HEK293 (cell line): Measurements from ENCODE around the gene HOTAIR.
A peak's percentile ranks its signal among the peaks of the same experiment; 100 is the strongest.

Experiments
- KLF10 ChIP-seq: fragments of 450-650 bp; IDR thresholded peaks from 2 replicates; pipeline ENCODE4 v1.5.1; 2018; ENCODE audit warnings: missing biosample characterization, mild to moderate bottlenecking, missing genetic modification characterization
- MZF1 ChIP-seq: fragments of 450-650 bp; formaldehyde crosslinking; IDR thresholded peaks from 2 replicates; pipeline ENCODE4 v1.5.1; 2017; ENCODE audit warnings: missing biosample characterization, missing genetic modification characterization, borderline replicate concordance
- OSR2 ChIP-seq: fragments of 450-650 bp; formaldehyde crosslinking; IDR thresholded peaks from 2 replicates; pipeline ENCODE4 v1.5.1; 2016; ENCODE audit warnings: missing biosample characterization, missing genetic modification characterization
- YY2 ChIP-seq: fragments of 450-650 bp; formaldehyde crosslinking; IDR thresholded peaks from 2 replicates; pipeline ENCODE4 v1.5.1; 2016; ENCODE audit warnings: missing biosample characterization, missing genetic modification characterization
- ZFHX2 ChIP-seq: fragments of 450-650 bp; formaldehyde crosslinking; conservative IDR thresholded peaks from 2 replicates; pipeline ENCODE4 v1.5.1; 2016; ENCODE audit warnings: missing biosample characterization, missing genetic modification characterization
- ZFP37 ChIP-seq: fragments of 450-650 bp; formaldehyde crosslinking; IDR thresholded peaks from 2 replicates; pipeline ENCODE4 v1.5.1; 2016; ENCODE audit warnings: missing biosample characterization, missing genetic modification characterization
- ZFP41 ChIP-seq: fragments of 450-650 bp; formaldehyde crosslinking; IDR thresholded peaks from 2 replicates; pipeline ENCODE4 v1.5.1; 2016; ENCODE audit warnings: missing biosample characterization, missing genetic modification characterization, borderline replicate concordance
- ZNF114 ChIP-seq: fragments of 450-650 bp; formaldehyde crosslinking; IDR thresholded peaks from 2 replicates; pipeline ENCODE4 v1.5.0; 2017; ENCODE audit warnings: missing biosample characterization, missing genetic modification characterization
- ZNF248 ChIP-seq: fragments of 450-650 bp; formaldehyde crosslinking; IDR thresholded peaks from 2 replicates; pipeline ENCODE4 v1.5.1; 2017; ENCODE audit warnings: missing biosample characterization, missing genetic modification characterization
- ZNF341 ChIP-seq: fragments of 450-650 bp; formaldehyde crosslinking; IDR thresholded peaks from 2 replicates; pipeline ENCODE4; 2016; ENCODE audit warnings: low read depth, missing biosample characterization, missing genetic modification characterization
- ZNF366 ChIP-seq: fragments of 450-650 bp; formaldehyde crosslinking; conservative IDR thresholded peaks from 2 replicates; pipeline ENCODE4 v1.5.1; 2016; ENCODE audit warnings: missing biosample characterization, missing genetic modification characterization
- ZNF37A ChIP-seq: fragments of 450-650 bp; IDR thresholded peaks from 2 replicates; pipeline ENCODE4 v1.5.1; 2018; ENCODE audit warnings: missing biosample characterization, missing genetic modification characterization
- ZNF433 ChIP-seq: fragments of 450-650 bp; formaldehyde crosslinking; IDR thresholded peaks from 2 replicates; pipeline ENCODE4 v1.5.1; 2016; ENCODE audit warnings: missing biosample characterization, missing genetic modification characterization, low read depth
- ZNF48 ChIP-seq: fragments of 450-650 bp; formaldehyde crosslinking; IDR thresholded peaks from 2 replicates; pipeline ENCODE4 v1.5.1; 2016; ENCODE audit warnings: missing biosample characterization, missing genetic modification characterization
- ZNF501 ChIP-seq: fragments of 450-650 bp; formaldehyde crosslinking; IDR thresholded peaks from 2 replicates; pipeline ENCODE4 v1.5.1; 2016; ENCODE audit warnings: missing biosample characterization, missing genetic modification characterization
- ZNF510 ChIP-seq: fragments of 450-650 bp; formaldehyde crosslinking; IDR thresholded peaks from 2 replicates; pipeline ENCODE4 v1.5.1; 2018; ENCODE audit warnings: mild to moderate bottlenecking, missing genetic modification characterization, missing biosample characterization; ENCODE audit not compliant: insufficient replicate concordance
- ZNF549 ChIP-seq: fragments of 450-650 bp; IDR thresholded peaks from 2 replicates; pipeline ENCODE4 v1.5.1; 2018; ENCODE audit warnings: missing biosample characterization, missing genetic modification characterization, mild to moderate bottlenecking, inconsistent platforms, moderate library complexity
- ZNF621 ChIP-seq: fragments of 450-650 bp; formaldehyde crosslinking; IDR thresholded peaks from 2 replicates; pipeline ENCODE4 v1.5.1; 2017; ENCODE audit warnings: missing biosample characterization, missing genetic modification characterization
- ZNF624 ChIP-seq: fragments of 450-650 bp; formaldehyde crosslinking; IDR thresholded peaks from 2 replicates; pipeline ENCODE4 v1.5.1; 2017; ENCODE audit warnings: missing biosample characterization, missing genetic modification characterization
- ZNF785 ChIP-seq: fragments of 450-650 bp; formaldehyde crosslinking; IDR thresholded peaks from 2 replicates; pipeline ENCODE4 v1.5.1; 2016; ENCODE audit warnings: missing biosample characterization, missing genetic modification characterization
- TF ChIP-seq, protein P1 (sequence below): fragments of 450-650 bp; formaldehyde crosslinking; IDR thresholded peaks from 2 replicates; pipeline ENCODE4 v1.5.1; 2016; ENCODE audit warnings: missing biosample characterization, missing genetic modification characterization
- TF ChIP-seq, protein P2 (sequence below): fragments of 450-650 bp; formaldehyde crosslinking; IDR thresholded peaks from 2 replicates; pipeline ENCODE4; 2016; ENCODE audit warnings: missing biosample characterization, missing genetic modification characterization
- TF ChIP-seq, protein P3 (sequence below): fragments of 450-650 bp; formaldehyde crosslinking; IDR thresholded peaks from 2 replicates; pipeline ENCODE4 v1.5.1; 2016; ENCODE audit warnings: missing biosample characterization, missing genetic modification characterization
- TF ChIP-seq, protein P4 (sequence below): fragments of 450-650 bp; formaldehyde crosslinking; IDR thresholded peaks from 2 replicates; pipeline ENCODE4 v1.5.1; 2016; ENCODE audit warnings: missing biosample characterization, missing genetic modification characterization
- TF ChIP-seq, protein P5 (sequence below): fragments of 450-650 bp; formaldehyde crosslinking; optimal IDR thresholded peaks from 2 replicates; pipeline ENCODE3; 2016; ENCODE audit warnings: missing biosample characterization, mild to moderate bottlenecking, missing genetic modification characterization
- TF ChIP-seq, protein P6 (sequence below): fragments of 450-650 bp; formaldehyde crosslinking; IDR thresholded peaks from 2 replicates; pipeline ENCODE4 v1.5.1; 2016; ENCODE audit warnings: missing biosample characterization, missing genetic modification characterization
- TF ChIP-seq, protein P7 (sequence below): fragments of 450-650 bp; formaldehyde crosslinking; IDR thresholded peaks from 2 replicates; pipeline ENCODE4 v1.5.1; 2016; ENCODE audit warnings: missing biosample characterization, missing genetic modification characterization, low read depth
- TF ChIP-seq, protein P8 (sequence below): fragments of 450-650 bp; formaldehyde crosslinking; IDR thresholded peaks from 2 replicates; pipeline ENCODE4 v1.5.1; 2016; ENCODE audit warnings: missing biosample characterization, missing genetic modification characterization

Gene HOTAIR

DNA sequence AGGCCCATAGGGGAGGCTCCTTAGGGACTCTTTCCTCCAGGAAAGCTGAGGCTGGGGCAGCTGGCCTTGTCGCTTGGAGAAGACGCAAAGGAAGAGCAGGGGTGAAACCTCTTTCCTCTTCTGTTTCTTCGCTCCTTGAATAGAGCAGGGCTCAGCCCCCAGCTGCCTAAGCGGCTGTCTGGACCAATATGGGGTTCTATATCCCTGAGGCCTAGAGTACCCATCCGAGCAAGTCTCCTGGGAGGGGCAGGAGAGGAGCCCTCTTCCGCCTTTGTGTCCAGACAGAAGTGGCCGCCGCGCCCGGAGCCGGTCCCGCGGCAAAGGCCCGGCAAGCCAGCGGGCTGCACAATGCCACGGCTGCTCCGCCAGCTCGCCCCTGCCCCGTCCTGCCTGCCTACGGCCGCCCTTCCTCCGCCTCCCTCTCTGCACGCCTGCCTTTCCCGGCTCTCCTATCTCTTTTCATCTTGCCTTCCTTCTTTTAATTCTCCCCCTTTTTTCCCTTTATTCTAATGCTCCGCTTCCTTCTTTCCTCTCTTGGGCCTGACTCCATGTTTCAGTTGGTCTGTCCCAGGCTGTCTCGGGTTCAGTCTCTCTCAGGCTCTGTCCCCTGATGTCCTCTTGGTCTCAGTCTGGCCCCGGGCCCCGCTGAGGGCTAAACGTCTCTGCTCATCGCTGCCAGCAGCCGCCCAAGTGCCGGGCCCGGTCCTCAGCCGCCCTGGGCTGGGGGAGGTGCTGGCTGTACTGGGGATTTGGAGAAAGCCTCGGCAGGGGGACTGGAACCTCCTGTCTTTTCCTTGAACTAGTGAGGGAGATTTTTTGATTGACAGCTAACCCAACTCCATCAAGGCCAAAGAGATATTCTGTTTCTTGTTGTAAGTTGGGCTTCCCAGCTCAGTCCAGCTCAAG, 22.7 kb upstream of the HOTAIR start (continued):
- TF ChIP-seq, protein P1, sequence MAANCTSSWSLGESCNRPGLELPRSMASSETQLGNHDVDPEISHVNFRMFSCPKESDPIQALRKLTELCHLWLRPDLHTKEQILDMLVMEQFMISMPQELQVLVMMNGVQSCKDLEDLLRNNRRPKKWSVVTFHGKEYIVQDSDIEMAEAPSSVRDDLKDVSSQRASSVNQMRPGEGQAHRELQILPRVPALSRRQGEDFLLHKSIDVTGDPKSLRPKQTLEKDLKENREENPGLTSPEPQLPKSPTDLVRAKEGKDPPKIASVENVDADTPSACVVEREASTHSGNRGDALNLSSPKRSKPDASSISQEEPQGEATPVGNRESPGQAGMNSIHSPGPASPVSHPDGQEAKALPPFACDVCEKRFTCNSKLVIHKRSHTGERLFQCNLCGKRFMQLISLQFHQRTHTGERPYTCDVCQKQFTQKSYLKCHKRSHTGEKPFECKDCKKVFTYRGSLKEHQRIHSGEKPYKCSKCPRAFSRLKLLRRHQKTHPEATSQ: no peak
- TF ChIP-seq, protein P2, sequence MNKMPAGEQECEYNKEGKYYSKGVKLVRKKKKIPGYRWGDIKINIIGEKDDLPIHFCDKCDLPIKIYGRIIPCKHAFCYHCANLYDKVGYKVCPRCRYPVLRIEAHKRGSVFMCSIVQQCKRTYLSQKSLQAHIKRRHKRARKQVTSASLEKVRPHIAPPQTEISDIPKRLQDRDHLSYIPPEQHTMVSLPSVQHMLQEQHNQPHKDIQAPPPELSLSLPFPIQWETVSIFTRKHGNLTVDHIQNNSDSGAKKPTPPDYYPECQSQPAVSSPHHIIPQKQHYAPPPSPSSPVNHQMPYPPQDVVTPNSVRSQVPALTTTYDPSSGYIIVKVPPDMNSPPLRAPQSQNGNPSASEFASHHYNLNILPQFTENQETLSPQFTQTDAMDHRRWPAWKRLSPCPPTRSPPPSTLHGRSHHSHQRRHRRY (tag by site-specific recombination): no peak
- TF ChIP-seq ZNF501 (tag by site-specific recombination) (peak; percentile 46; the same call in 1 of the 2 replicates), ZNF624 (no peak), ZNF248 (tag by site-specific recombination) (no peak), ZFP37 (no peak), MZF1 (tag by site-specific recombination) (peak; percentile 88; the same call in 1 of the 2 replicates), ZFHX2 (no peak), ZNF48 (no peak), ZNF341 (tag by site-specific recombination) (peak; percentile 98), ZNF433 (tag by site-specific recombination) (no peak), ZNF366 (tag by site-specific recombination) (peak; percentile 92), ZNF114 (tag by site-specific recombination) (no peak), YY2 (tag by site-specific recombination) (no peak), ZNF621 (tag by site-specific recombination) (no peak), ZNF37A (tag by site-specific recombination) (no peak), ZNF510 (no peak), ZNF549 (tag by site-specific recombination) (no peak), ZFP41 (tag by site-specific recombination) (no peak), KLF10 (tag by site-specific recombination) (0 out of 2 replicates have a peak, but pooled peaks have one; percentile 17), OSR2 (tag by site-specific recombination) (no peak), ZNF785 (tag by site-specific recombination) (no peak)
- TF ChIP-seq, protein P3, sequence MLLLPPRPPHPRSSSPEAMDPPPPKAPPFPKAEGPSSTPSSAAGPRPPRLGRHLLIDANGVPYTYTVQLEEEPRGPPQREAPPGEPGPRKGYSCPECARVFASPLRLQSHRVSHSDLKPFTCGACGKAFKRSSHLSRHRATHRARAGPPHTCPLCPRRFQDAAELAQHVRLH (tag by site-specific recombination): 0 out of 2 replicates have a peak, but pooled peaks have one; percentile 6
- TF ChIP-seq, protein P4, sequence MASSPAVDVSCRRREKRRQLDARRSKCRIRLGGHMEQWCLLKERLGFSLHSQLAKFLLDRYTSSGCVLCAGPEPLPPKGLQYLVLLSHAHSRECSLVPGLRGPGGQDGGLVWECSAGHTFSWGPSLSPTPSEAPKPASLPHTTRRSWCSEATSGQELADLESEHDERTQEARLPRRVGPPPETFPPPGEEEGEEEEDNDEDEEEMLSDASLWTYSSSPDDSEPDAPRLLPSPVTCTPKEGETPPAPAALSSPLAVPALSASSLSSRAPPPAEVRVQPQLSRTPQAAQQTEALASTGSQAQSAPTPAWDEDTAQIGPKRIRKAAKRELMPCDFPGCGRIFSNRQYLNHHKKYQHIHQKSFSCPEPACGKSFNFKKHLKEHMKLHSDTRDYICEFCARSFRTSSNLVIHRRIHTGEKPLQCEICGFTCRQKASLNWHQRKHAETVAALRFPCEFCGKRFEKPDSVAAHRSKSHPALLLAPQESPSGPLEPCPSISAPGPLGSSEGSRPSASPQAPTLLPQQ (tag by site-specific recombination): no peak
- TF ChIP-seq, protein P5, sequence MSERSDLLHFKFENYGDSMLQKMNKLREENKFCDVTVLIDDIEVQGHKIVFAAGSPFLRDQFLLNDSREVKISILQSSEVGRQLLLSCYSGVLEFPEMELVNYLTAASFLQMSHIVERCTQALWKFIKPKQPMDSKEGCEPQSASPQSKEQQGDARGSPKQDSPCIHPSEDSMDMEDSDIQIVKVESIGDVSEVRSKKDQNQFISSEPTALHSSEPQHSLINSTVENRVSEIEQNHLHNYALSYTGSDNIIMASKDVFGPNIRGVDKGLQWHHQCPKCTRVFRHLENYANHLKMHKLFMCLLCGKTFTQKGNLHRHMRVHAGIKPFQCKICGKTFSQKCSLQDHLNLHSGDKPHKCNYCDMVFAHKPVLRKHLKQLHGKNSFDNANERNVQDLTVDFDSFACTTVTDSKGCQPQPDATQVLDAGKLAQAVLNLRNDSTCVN: peak; percentile 56
- TF ChIP-seq, protein P6, sequence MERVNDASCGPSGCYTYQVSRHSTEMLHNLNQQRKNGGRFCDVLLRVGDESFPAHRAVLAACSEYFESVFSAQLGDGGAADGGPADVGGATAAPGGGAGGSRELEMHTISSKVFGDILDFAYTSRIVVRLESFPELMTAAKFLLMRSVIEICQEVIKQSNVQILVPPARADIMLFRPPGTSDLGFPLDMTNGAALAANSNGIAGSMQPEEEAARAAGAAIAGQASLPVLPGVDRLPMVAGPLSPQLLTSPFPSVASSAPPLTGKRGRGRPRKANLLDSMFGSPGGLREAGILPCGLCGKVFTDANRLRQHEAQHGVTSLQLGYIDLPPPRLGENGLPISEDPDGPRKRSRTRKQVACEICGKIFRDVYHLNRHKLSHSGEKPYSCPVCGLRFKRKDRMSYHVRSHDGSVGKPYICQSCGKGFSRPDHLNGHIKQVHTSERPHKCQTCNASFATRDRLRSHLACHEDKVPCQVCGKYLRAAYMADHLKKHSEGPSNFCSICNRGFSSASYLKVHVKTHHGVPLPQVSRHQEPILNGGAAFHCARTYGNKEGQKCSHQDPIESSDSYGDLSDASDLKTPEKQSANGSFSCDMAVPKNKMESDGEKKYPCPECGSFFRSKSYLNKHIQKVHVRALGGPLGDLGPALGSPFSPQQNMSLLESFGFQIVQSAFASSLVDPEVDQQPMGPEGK (tag by site-specific recombination): no peak; the same call in 1 of the 2 replicates
- TF ChIP-seq, protein P7, sequence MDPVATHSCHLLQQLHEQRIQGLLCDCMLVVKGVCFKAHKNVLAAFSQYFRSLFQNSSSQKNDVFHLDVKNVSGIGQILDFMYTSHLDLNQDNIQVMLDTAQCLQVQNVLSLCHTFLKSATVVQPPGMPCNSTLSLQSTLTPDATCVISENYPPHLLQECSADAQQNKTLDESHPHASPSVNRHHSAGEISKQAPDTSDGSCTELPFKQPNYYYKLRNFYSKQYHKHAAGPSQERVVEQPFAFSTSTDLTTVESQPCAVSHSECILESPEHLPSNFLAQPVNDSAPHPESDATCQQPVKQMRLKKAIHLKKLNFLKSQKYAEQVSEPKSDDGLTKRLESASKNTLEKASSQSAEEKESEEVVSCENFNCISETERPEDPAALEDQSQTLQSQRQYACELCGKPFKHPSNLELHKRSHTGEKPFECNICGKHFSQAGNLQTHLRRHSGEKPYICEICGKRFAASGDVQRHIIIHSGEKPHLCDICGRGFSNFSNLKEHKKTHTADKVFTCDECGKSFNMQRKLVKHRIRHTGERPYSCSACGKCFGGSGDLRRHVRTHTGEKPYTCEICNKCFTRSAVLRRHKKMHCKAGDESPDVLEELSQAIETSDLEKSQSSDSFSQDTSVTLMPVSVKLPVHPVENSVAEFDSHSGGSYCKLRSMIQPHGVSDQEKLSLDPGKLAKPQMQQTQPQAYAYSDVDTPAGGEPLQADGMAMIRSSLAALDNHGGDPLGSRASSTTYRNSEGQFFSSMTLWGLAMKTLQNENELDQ: no peak
- TF ChIP-seq, protein P8, sequence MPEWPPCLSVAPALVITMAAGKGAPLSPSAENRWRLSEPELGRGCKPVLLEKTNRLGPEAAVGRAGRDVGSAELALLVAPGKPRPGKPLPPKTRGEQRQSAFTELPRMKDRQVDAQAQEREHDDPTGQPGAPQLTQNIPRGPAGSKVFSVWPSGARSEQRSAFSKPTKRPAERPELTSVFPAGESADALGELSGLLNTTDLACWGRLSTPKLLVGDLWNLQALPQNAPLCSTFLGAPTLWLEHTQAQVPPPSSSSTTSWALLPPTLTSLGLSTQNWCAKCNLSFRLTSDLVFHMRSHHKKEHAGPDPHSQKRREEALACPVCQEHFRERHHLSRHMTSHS (tag by site-specific recombination): no peak
